Erythroblast (primary cell): ENCODE results near the gene KCTD2.
A peak's percentile ranks its signal among the peaks of the same experiment; 100 is the strongest.

Experiments used
- DNase-seq, 2 experiments: peaks; one replicate each; lab custom pipeline; 2025; lab: John Stamatoyannopoulos, UW
- GATA1 ChIP-seq: IDR thresholded peaks from 2 replicates; pipeline ENCODE4 v1.6.1; 2011; ENCODE audit warnings: low read depth, mild to moderate bottlenecking, control low read depth, low read length, moderate library complexity
- POLR2A ChIP-seq: IDR thresholded peaks from 2 replicates; pipeline ENCODE4 v1.6.1; 2011; ENCODE audit warnings: mild to moderate bottlenecking, low read length

Gene KCTD2

GRCh38 chr17:75087558-75088453, 40.8 kb downstream of the KCTD2 start, which contains the start of gene SLC16A5:
TSS of gene SLC16A5 (plus strand) at chr17:75087954. CDS start at chr17:75093637, 5,683 bp downstream.
- no peak for TF ChIP-seq GATA1
- TF ChIP-seq POLR2A: peak; percentile 16
- DNase-seq: peak; percentile 37 to 54

- TF ChIP-seq GATA1 (no peak), POLR2A (no peak)
- DNase-seq: peak in 1 of 2 experiments; percentile 42
These were observed 41.7 kb downstream of the KCTD2 start for GRCh38 chr17:75088465-75089417.

GRCh38 chr17:75090871-75091854, 44.1 kb downstream of the KCTD2 start:
- TF ChIP-seq POLR2A: no peak
- no peak for TF ChIP-seq GATA1
- DNase-seq: peak; percentile 44 to 51

- DNase-seq: peak; percentile 60 to 78
- TF ChIP-seq GATA1: no peak
- no peak for TF ChIP-seq POLR2A
These were observed 44.9 kb downstream of the KCTD2 start for GRCh38 chr17:75091855-75092327.

GRCh38 chr17:75093548-75094158, 46.6 kb downstream of the KCTD2 start:
- DNase-seq: no peak
- TF ChIP-seq POLR2A (no peak), GATA1 (no peak)

GRCh38 chr17:75094871-75095399, 47.9 kb downstream of the KCTD2 start:
- TF ChIP-seq POLR2A (no peak), GATA1 (no peak)
- no peak for DNase-seq

GRCh38 chr17:75096082-75096625, 49.1 kb downstream of the KCTD2 start:
- TF ChIP-seq GATA1 (no peak), POLR2A (peak; percentile 31)
- peak; percentile 93 to 95 for DNase-seq

GRCh38 chr17:75097865-75098264, 50.8 kb downstream of the KCTD2 start:
- TF ChIP-seq POLR2A: no peak
- no peak for TF ChIP-seq GATA1
- no peak for DNase-seq

- DNase-seq: no peak
- TF ChIP-seq POLR2A: no peak
- TF ChIP-seq GATA1: no peak
These were observed 51.8 kb downstream of the KCTD2 start for GRCh38 chr17:75098861-75099260.

GRCh38 chr17:75099881-75100595, 53.0 kb downstream of the KCTD2 start:
- TF ChIP-seq POLR2A (no peak), GATA1 (no peak)
- no peak for DNase-seq

GRCh38 chr17:75102385-75102821, 55.4 kb downstream of the KCTD2 start:
- no peak for DNase-seq
- TF ChIP-seq POLR2A: no peak
- no peak for TF ChIP-seq GATA1
